Activated T-helper 2 cell treated with anti-CD3 and anti-CD28 coated beads, Interferon-gamma antibody, Interleukin-2, Interleukin-4, amounts not matched to agents 10 μg/mL and 5 μg/mL and 100 μg/mL, durations not matched to agents 14 hours and 24 hours and 36 hours (primary cell): Measurements from ENCODE around the gene PI4KB. TPM values are rescaled to one million over a fixed set of nuclear protein-coding genes. Genes with fewer than 3 reads are reported as not detected.

Experiments used
- DNase-seq: peaks from one replicate; pipeline ENCODE4 v3.0.0; 2021; ENCODE audit warnings: low spot score
- H3K27ac Mint-ChIP-seq: one replicate; pipeline ENCODE4 v1.8.0; 2021; ENCODE audit warnings: mixed read lengths
- H3K27me3 Mint-ChIP-seq: one replicate; pipeline ENCODE4 v1.8.0; 2021; ENCODE audit warnings: low read depth, mixed read lengths
- H3K36me3 Mint-ChIP-seq: one replicate; pipeline ENCODE4 v1.8.0; 2021; ENCODE audit warnings: low read depth, mixed read lengths
- H3K4me1 Mint-ChIP-seq: one replicate; pipeline ENCODE4 v1.8.0; 2021; ENCODE audit warnings: low read depth, mixed read lengths
- H3K4me3 Mint-ChIP-seq: one replicate; pipeline ENCODE4 v1.8.0; 2021; ENCODE audit warnings: low read depth, mild to moderate bottlenecking, moderate library complexity, mixed read lengths
- H3K9me3 Mint-ChIP-seq: one replicate; pipeline ENCODE4 v1.8.0; 2021; ENCODE audit warnings: mixed read lengths
- intact Hi-C: fragments of 100-400 bp; cut with micrococcal nuclease; formaldehyde crosslinking; loops from one replicate; pipeline ENCODE4 v1.15.1; 2023
- total RNA-seq: library from RNA; stranded (reverse); gene quantifications from 2 replicates; pipeline ENCODE4 v1.2.3, GENCODE V29; 2022

Gene PI4KB
- total RNA-seq, 1 donor from 2014 or later: 53.6 TPM

DNA sequence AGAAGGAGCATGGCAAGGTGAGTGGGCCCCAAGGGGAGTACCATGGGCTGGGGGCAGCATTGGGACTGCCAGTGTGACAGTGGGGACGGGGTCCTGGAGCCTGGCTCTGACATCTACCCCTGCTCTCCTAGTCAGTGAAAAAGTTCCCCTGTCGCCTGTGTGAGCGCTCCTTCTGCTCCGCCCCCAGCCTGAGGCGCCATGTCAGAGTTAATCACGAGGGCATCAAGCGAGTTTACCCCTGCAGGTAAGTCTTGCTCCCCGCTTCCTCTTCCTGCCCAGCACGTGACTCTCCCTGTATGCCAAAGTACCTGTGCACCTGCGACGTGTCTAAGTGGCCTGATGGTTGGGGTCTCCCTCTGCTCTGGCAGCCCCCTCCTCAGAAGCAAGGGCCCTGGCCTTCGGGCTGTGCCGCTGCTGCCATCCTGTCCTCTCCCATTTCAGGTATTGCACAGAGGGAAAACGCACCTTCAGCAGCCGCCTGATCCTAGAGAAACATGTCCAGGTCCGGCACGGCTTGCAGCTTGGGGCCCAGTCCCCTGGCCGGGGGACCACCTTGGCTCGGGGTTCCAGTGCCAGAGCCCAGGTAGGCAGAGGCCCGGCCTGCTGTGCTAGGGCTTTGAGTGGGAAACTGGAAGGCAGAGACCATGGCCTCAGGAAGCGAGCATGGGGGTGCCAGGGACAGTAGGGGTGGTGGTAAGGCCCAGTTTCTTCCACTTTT lies 37.1 kb downstream of the PI4KB start:
- intact Hi-C loops: loop anchor here (10.0 kb wide), 1 partner anchor 1405 kb away; a partner anchor contains a TSS
- H3K27ac Mint-ChIP-seq: no peak overlapping the region

DNA sequence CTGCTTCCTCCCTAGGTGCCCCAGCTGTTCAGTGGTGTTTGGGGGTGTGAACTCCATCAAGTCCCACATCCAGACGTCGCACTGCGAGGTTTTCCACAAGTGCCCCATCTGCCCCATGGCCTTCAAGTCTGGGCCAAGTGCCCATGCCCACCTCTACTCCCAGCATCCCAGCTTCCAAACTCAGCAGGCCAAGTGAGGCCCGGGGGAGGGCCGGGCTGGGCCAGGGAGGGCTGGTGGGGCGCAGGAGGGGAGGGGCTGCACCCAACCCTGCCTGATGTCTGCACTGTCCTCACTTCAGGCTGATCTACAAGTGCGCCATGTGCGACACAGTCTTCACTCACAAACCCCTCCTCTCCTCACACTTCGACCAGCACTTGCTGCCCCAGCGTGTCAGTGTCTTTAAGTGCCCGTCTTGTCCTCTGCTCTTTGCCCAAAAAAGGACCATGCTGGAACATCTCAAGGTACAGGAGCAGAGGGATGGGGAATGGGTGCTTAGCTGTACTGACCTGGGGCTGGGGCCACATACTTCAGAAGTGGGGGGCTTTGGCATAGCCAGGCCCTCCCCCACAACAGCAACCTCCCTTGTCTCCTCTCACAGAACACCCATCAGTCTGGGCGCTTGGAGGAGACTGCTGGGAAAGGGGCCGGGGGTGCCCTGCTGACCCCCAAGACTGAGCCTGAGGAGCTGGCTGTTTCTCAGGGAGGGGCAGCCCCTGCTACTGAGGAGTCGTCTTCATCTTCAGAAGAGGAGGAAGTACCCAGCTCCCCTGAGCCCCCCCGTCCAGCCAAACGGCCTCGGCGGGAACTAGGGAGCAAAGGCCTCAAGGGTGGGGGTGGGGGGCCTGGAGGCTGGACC lies 37.9 kb downstream of the PI4KB start:
- peaks cover 82% of the 10 kb centered on the region for H3K36me3 Mint-ChIP-seq
- no peaks in the 10 kb centered on the region for H3K9me3 Mint-ChIP-seq
- H3K4me3 Mint-ChIP-seq: no peak overlapping the region
- intact Hi-C loops: loop anchor here (10.0 kb wide), 1 partner anchor 1405 kb away; a partner anchor contains a TSS
- DNase-seq: no peak
- H3K27ac Mint-ChIP-seq: no peak overlapping the region
- H3K27me3 Mint-ChIP-seq: no peaks in the 10 kb centered on the region
- peaks cover 10% of the 10 kb centered on the region for H3K4me1 Mint-ChIP-seq

More for the DNA sequence above, 37.1 kb downstream of the PI4KB start:
- H3K4me3 Mint-ChIP-seq: no peak overlapping the region
- peaks cover 6% of the 10 kb centered on the region for H3K4me1 Mint-ChIP-seq
- H3K27me3 Mint-ChIP-seq: no peaks in the 10 kb centered on the region
- peaks cover 81% of the 10 kb centered on the region for H3K36me3 Mint-ChIP-seq
- DNase-seq: no peak
- no peaks in the 10 kb centered on the region for H3K9me3 Mint-ChIP-seq

DNA sequence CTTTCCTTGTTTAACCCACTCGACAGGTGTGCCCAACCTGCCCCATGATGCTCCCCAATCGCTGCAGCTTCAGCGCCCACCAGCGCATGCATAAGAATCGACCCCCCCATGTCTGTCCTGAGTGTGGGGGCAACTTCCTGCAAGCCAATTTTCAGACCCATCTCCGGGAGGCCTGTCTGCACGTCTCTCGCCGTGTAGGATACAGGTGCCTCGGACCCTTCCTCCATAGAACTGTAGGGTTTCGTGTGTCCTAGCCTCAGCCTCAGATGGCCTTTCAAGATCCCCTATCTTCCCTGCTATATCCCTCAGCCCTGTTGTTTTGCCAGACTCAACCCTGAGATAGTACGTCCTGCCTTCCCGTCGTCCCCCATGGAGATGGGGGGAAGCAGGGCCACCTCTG lies 38.7 kb downstream of the PI4KB start:
- intact Hi-C loops: loop anchor here (10.0 kb wide), 1 partner anchor 1404 kb away; a partner anchor contains a TSS
- DNase-seq: no peak
- H3K4me1 Mint-ChIP-seq: peaks cover 18% of the 10 kb centered on the region
- H3K9me3 Mint-ChIP-seq: no peaks in the 10 kb centered on the region
- no peaks in the 10 kb centered on the region for H3K27me3 Mint-ChIP-seq
- H3K27ac Mint-ChIP-seq: no peak overlapping the region
- H3K4me3 Mint-ChIP-seq: no peak overlapping the region
- peaks cover 82% of the 10 kb centered on the region for H3K36me3 Mint-ChIP-seq

DNA sequence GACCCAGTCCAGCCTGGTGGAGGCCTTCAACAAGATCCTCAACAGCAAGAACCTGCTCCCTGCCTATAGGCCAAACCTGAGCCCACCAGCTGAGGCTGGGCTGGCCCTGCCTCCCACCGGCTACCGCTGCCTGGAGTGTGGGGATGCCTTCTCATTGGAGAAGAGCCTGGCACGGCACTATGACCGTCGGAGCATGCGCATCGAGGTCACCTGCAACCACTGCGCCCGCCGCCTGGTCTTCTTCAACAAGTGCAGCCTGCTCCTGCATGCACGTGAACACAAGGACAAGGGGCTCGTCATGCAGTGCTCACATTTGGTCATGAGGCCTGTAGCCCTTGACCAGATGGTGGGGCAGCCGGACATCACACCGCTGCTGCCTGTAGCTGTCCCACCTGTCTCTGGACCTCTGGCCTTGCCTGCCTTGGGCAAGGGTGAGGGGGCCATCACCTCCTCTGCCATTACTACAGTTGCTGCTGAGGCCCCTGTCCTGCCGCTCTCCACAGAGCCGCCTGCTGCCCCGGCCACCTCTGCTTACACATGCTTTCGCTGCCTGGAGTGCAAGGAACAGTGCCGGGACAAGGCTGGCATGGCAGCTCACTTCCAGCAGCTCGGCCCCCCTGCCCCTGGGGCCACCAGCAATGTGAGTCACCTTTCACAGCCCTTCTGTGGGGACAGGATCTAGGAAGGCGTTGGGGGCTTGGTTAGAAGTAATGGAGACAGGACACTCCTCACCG lies 39.3 kb downstream of the PI4KB start:
- Mint-ChIP-seq H3K36me3 (peaks cover 81% of the 10 kb centered on the region), H3K9me3 (no peaks in the 10 kb centered on the region), H3K27ac (no peak overlapping the region), H3K4me3 (no peak overlapping the region), H3K4me1 (peaks cover 22% of the 10 kb centered on the region), H3K27me3 (no peaks in the 10 kb centered on the region)
- no peak for DNase-seq
- intact Hi-C loops: loop anchor here (10.0 kb wide), 1 partner anchor 1403 kb away; a partner anchor contains a TSS

DNA sequence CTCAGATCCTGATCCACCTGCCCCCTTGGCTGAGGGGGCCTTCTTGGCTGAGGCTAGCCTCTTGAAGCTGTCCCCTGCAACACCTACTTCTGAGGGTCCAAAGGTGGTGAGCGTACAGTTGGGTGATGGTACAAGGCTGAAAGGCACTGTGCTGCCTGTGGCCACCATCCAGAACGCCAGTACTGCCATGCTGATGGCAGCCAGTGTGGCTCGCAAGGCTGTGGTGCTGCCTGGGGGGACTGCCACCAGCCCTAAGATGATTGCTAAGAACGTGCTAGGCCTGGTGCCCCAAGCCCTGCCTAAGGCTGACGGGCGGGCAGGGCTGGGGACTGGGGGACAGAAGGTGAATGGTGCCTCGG lies 39.9 kb downstream of the PI4KB start:
- H3K36me3 Mint-ChIP-seq: peaks cover 75% of the 10 kb centered on the region
- no peak overlapping the region for H3K4me3 Mint-ChIP-seq
- H3K27ac Mint-ChIP-seq: no peak overlapping the region

DNA sequence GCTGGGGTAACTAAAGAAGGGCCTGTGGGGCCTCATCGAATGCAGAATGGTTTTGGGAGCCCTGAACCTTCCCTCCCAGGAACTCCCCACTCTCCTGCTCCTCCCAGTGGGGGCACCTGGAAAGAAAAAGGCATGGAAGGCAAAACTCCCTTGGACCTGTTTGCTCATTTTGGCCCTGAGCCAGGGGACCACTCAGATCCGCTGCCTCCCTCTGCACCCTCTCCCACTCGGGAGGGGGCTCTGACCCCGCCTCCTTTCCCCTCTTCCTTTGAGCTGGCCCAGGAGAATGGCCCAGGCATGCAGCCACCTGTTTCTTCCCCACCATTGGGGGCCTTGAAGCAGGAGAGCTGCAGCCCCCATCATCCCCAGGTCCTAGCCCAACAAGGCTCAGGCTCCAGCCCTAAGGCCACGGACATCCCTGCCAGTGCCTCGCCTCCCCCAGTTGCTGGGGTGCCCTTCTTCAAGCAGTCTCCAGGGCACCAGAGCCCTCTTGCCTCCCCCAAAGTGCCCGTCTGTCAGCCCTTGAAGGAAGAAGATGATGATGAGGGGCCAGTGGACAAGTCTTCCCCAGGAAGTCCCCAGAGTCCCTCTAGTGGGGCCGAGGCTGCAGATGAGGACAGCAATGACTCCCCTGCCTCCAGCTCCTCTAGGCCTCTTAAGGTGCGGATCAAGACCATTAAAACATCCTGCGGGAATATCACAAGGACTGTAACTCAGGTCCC lies 40.4 kb downstream of the PI4KB start:
- no peak overlapping the region for H3K4me3 Mint-ChIP-seq
- H3K27me3 Mint-ChIP-seq: no peaks in the 10 kb centered on the region
- DNase-seq: no peak
- H3K9me3 Mint-ChIP-seq: no peaks in the 10 kb centered on the region
- no peak overlapping the region for H3K27ac Mint-ChIP-seq
- intact Hi-C loops: loop anchor here (10.0 kb wide), 1 partner anchor 1402 kb away; a partner anchor contains a TSS
- H3K4me1 Mint-ChIP-seq: peaks cover 22% of the 10 kb centered on the region
- H3K36me3 Mint-ChIP-seq: peaks cover 70% of the 10 kb centered on the region

More for the DNA sequence above, 39.9 kb downstream of the PI4KB start:
- H3K27me3 Mint-ChIP-seq: no peaks in the 10 kb centered on the region
- H3K4me1 Mint-ChIP-seq: peaks cover 22% of the 10 kb centered on the region
- no peak for DNase-seq
- intact Hi-C loops: loop anchor here (10.0 kb wide), 1 partner anchor 1403 kb away; a partner anchor contains a TSS
- H3K9me3 Mint-ChIP-seq: no peaks in the 10 kb centered on the region

DNA sequence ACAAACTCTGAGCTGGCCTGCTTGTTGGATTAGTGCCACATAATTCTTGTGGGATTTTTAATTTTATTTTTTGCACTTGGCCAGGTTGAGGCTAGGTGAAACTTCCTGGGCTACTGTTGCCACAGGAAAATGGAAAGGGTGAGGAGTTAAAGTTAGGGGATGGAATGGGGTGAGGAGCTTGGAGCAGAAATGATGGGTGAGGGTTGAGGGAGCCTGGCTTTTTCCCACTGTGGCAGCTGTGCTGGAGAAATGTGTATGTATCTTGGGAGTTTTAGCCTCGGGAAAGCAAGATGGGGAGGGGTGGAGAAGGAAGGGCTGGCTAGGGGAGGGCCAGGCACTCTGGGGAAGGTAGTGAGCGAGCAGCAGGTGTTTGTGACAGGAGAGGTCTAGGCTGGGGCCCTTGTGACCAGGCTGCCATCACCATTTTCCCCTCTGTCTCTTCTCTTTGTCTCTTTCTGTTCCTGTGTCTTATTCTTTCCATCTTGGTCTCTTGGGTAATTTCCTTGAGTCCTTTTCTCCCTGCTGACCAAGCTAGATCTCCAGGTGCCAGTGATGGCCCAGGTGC lies 43.1 kb downstream of the PI4KB start:
- H3K9me3 Mint-ChIP-seq: no peaks in the 10 kb centered on the region
- intact Hi-C loops: loop anchor here (5.0 to 10.0 kb wide), 2 partner anchors 508 to 1399 kb away; partner anchors contain the start of gene TDRKH
- peak overlapping the region; percentile 98 for H3K4me3 Mint-ChIP-seq
- no peaks in the 10 kb centered on the region for H3K27me3 Mint-ChIP-seq
- H3K27ac Mint-ChIP-seq: peak overlapping the region; percentile 56
- no peak for DNase-seq
- peaks cover 50% of the 10 kb centered on the region for H3K36me3 Mint-ChIP-seq
- H3K4me1 Mint-ChIP-seq: peaks cover 22% of the 10 kb centered on the region

DNA sequence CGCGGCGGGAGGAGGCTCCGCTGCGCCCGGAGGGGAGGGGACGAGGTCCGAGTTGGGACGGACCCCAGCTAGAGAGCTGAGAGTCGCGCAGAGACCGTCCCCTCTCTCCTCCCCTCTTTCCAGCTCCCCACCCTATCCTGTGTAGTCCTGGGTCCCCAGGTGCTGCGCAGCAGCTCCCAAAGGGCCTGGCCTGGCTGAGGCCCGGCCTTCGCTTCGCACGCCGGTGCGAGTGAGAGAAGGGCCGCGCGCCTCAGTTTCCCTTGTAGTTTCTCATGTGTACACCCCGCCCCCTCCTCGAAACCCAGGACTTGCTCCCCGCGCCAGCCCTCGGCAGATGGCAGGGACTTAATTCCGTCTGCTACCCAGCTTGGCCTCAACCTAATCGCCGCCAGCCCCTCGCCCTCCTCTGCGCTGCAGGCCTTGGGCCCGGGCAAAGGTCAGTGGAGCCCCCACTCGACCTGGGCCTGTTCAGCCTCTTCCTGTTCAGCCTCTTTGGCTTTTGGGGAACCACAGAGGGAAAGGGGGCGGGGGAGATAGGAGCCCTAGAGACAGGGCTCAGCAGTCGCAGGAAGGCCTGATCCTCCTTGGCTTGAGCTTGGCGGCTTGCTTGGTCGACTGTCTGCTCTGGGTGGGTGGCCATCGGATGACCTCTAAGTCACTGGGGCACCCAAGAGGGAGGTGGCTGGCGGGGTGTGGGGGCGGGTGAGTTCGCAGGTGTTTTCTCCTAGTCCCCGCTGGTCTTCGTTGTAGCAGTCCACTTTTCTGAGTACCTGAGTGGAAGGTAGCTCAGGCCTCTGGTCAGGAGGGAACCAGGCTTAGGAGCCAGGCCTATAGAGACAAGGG lies 44.1 kb downstream of the PI4KB start:
- H3K27ac Mint-ChIP-seq: peak overlapping the region; percentile 93

DNA sequence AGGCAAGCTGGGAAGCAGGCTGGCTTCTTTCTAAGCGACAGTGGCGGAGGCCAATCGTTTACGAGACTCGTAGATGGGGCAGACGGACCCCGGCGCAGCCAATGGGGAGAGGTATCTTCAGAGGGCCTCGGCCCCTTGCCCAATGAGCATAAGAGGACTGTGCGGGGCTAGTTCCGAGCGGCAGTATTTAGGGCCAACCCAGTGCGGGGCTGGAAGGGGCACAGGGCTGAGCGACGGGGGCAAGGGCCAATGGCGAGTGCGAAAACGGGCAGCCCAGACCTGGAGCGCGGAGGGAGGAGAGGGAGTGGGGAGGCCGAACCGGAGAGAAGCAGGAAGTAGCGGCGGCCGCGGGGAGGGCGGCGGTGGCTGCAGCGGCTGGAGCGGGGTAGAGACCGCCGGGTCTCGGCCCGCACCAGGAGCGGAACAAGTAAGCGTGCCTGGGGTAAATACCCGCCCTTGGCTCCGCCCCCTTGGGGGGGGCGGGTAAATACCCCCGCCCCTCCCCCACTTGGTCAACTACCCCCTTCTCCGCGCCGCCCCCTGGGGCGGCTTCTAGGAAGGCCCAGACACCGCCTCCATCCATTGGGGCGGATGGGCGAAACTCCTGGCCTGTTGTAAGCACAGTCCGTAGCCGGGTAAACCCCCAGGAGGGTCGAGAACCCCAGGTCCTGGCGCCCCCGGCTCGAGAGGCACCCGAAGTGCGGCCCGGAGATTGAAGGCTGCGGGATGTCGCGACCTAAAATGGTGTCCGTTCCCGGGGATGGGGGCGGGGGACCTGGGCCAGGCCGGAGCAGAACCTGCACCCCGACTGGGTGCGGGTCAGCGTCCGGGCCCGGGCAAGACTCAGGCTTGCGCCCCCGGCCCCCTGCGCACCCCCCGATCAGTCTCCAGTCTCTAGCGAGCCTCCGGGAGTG lies 45.0 kb downstream of the PI4KB start, which contains the start of gene ZNF687:
Gene ZNF687 (plus strand): TSS at position 331 of the 914 bp plus-strand sequence. CDS start 3,993 bp downstream, outside the sequence.
- Mint-ChIP-seq H3K36me3 (peaks cover 38% of the 10 kb centered on the region), H3K9me3 (no peaks in the 10 kb centered on the region), H3K27me3 (no peaks in the 10 kb centered on the region), H3K4me3 (peak within 1 kb of the TSS; percentile 99), H3K27ac (peak within 1 kb of the TSS; percentile 99), H3K4me1 (peaks cover 28% of the 10 kb centered on the region)
- intact Hi-C loops: loop anchor here (1.0 to 10.0 kb wide), 7 partner anchors 28 to 1397 kb away; partner anchors contain the start of genes GABPB2, PI4KB, PIP5K1A and PSMD4
- peak; percentile 99 for DNase-seq

More for the DNA sequence above, 44.1 kb downstream of the PI4KB start:
- Mint-ChIP-seq H3K27me3 (no peaks in the 10 kb centered on the region), H3K4me3 (peak overlapping the region; percentile 98), H3K36me3 (peaks cover 40% of the 10 kb centered on the region), H3K9me3 (no peaks in the 10 kb centered on the region), H3K4me1 (peaks cover 20% of the 10 kb centered on the region)
- peak; percentile 20 for DNase-seq
- intact Hi-C loops: loop anchor here (1.0 to 10.0 kb wide), 5 partner anchors 29 to 1398 kb away; partner anchors contain the start of genes GABPB2, PSMD4, RFX5 and TDRKH
